Mucosa of stomach (tissue), 1 donor: ENCODE results near the gene HRC.
A peak's percentile ranks its signal among the peaks of the same experiment; 100 is the strongest.

Experiments
- H3K27me3 ChIP-seq: one replicate; pipeline ENCODE4 v1.7.0; 2013; ENCODE audit warnings: mild to moderate bottlenecking, low read length; ENCODE audit not compliant: control insufficient read depth, insufficient read depth
- H3K36me3 ChIP-seq: one replicate; pipeline ENCODE4 v1.7.0; 2013; ENCODE audit warnings: low read length; ENCODE audit not compliant: control insufficient read depth, insufficient read depth
- H3K4me1 ChIP-seq: one replicate; pipeline ENCODE4 v1.7.0; 2013; ENCODE audit warnings: mild to moderate bottlenecking, low read length; ENCODE audit not compliant: control insufficient read depth, insufficient read depth
- H3K4me3 ChIP-seq: one replicate; pipeline ENCODE4 v1.7.0; 2013; ENCODE audit warnings: low read length
- H3K9ac ChIP-seq: one replicate; pipeline ENCODE4 v1.7.0; 2013; ENCODE audit warnings: mild to moderate bottlenecking, low read length, moderate library complexity
- H3K9me3 ChIP-seq: one replicate; pipeline ENCODE4 v1.7.0; 2013; ENCODE audit warnings: mild to moderate bottlenecking, low read length, moderate library complexity; ENCODE audit not compliant: control insufficient read depth
- donor health status: Pancreatic carcinoma.

HRC gene

DNA sequence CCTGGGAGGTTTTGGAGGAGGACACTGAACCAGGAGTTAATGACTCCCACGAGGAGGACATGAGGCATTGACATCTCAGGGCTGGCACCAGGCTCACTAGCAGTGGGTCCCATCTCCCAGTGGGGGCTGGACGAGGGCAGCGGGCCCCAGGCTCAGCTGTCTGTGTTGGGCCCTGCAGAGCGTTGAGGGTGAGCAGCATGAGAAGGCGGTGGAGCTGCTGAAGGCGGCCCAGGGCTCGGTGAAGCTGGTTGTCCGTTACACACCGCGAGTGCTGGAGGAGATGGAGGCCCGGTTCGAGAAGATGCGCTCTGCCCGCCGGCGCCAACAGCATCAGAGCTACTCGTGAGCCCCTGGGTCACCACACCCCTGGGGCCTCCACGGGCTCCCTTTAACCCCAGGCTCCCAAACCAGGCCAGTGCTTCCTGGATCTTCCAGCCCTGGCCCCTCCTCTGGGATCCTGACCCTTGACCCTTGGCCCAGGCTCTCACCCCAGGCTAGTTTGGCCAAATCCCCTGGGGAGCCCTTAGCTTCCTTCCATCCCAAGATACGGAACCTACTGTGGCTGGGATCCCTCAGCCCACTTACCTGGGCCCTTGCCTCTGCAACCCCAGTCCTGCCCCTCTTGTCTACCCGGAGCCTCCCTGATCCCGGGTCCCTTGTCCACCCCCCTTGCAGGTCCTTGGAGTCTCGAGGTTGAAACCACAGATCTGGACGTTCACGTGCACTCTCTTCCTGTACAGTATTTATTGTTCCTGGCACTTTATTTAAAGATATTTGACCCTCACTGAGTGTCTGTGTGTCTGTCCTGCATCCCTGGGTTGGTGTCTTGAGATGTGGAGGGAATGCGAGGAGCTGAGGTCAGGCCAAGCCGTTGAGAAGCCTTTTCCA is 37.3 kb downstream of the HRC start:
- peak overlapping the region; percentile 82 for H3K9ac ChIP-seq
- H3K27me3 ChIP-seq: peaks cover 8% of the 10 kb centered on the region
- H3K4me3 ChIP-seq: peak overlapping the region; percentile 5
- H3K4me1 ChIP-seq: peaks cover 30% of the 10 kb centered on the region
- H3K36me3 ChIP-seq: no peaks in the 10 kb centered on the region
- H3K9me3 ChIP-seq: no peaks in the 10 kb centered on the region

DNA sequence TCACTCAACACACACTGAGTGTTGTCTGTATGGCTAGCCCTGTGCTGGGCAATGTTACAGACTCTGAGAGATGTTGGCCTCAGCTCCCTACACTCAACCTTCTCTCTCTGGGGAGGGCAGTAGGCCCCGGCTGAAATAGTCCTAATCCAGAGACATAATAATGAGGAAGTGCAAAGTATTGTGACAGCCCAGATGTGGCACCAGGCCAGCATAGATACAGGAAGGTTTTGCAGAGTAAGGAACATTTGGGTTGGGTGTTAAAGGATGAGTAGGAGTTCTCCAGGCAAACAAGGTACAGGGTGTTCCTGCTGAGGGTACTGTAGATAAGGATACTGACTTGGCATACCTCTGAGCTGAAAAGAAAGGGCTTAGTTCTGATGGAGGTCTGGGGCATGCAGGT is 38.7 kb downstream of the HRC start:
- Histone ChIP-seq H3K9me3 (no peaks in the 10 kb centered on the region), H3K27me3 (peaks cover 8% of the 10 kb centered on the region), H3K4me1 (peaks cover 30% of the 10 kb centered on the region), H3K36me3 (no peaks in the 10 kb centered on the region), H3K9ac (no peak overlapping the region), H3K4me3 (no peak overlapping the region)

DNA sequence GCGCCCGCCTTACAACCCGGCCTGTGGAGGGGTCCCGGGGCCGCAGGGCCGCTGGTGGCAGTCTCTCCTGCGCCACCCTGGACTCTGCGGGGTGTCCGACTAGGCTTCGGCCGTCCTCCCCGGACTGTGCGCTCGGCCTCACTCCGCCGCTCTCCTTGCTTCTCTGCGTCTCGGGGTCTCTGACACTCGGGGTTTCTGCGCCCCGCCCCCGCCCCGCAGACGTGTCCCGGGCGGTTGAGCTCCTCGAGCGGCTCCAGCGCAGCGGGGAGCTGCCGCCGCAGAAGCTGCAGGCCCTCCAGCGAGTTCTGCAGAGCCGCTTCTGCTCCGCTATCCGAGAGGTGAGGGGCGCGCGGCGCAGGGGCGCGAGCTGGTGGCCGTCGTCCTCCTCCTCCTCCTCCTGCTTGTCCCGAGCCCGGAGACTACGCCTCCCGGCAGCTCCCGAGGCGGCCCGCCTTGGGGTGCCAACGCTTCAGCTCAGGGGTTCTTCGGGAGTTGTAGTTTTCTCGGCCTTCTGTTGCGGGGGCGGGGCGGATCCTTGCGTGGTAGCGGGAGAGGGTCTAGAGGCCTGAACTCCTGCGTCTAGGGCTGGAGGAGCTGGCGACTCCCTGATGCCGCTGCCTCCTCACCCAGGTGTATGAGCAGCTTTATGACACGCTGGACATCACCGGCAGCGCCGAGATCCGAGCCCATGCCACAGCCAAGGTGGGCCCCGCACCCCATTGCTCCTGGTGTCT is 40.4 kb downstream of the HRC start:
- peak overlapping the region; percentile 28 for H3K4me3 ChIP-seq
- H3K9me3 ChIP-seq: no peaks in the 10 kb centered on the region
- peaks cover 22% of the 10 kb centered on the region for H3K4me1 ChIP-seq
- peak overlapping the region; percentile 41 for H3K9ac ChIP-seq
- H3K36me3 ChIP-seq: no peaks in the 10 kb centered on the region
- H3K27me3 ChIP-seq: no peaks in the 10 kb centered on the region

DNA sequence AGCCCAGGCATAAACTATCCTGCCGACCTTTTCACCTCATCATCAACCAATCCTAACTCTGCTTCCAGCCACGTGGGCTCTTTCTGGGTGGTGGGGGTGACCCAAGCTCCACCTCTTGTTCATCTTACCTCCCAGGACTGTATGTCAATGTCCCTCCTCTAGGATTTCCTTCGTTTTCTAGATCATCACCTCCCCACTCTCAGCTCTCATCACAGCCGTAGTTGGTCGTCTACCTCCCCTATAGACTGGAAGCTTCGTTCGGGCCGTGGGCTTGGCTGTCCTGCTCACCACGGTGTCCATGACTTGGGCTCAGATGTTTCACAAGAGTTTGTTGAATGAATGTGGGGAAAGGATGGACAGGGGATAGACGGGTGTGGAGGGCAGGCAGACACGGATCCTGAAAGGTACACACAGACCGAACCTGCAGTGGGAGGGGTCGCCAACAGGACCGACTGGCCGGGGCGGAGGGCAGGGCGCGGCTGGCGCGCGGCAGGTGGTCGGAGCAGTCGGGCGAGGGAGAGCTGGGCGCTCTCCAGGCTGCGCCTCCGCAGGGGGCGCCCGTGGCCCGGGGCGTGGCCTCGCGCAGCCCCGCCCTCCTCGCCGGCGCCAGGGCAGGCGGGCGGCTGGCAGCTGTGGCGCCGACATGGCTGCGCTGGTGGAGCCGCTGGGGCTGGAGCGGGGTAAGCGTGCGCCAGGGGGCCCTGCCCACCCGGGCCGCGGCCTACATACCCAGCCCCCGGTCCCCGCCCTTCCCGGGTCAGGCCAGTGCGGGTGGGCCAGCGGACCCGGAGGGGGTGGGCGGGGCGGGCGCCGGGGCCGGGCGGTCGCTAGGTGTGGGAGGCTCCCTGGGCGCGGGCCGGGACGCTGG is 41.2 kb downstream of the HRC start, which contains the start of gene LIN7B:
Gene LIN7B (plus strand): TSS at position 609 of the 868 bp plus-strand sequence. CDS start 35 bp downstream, at position 644.
- H3K27me3 ChIP-seq: no peaks in the 10 kb centered on the region
- H3K9me3 ChIP-seq: no peaks in the 10 kb centered on the region
- peak within 1 kb of the TSS; percentile 49 for H3K9ac ChIP-seq
- peak within 1 kb of the TSS; percentile 40 for H3K4me3 ChIP-seq
- peaks cover 19% of the 10 kb centered on the region for H3K4me1 ChIP-seq
- peaks cover 3% of the 10 kb centered on the region for H3K36me3 ChIP-seq

DNA sequence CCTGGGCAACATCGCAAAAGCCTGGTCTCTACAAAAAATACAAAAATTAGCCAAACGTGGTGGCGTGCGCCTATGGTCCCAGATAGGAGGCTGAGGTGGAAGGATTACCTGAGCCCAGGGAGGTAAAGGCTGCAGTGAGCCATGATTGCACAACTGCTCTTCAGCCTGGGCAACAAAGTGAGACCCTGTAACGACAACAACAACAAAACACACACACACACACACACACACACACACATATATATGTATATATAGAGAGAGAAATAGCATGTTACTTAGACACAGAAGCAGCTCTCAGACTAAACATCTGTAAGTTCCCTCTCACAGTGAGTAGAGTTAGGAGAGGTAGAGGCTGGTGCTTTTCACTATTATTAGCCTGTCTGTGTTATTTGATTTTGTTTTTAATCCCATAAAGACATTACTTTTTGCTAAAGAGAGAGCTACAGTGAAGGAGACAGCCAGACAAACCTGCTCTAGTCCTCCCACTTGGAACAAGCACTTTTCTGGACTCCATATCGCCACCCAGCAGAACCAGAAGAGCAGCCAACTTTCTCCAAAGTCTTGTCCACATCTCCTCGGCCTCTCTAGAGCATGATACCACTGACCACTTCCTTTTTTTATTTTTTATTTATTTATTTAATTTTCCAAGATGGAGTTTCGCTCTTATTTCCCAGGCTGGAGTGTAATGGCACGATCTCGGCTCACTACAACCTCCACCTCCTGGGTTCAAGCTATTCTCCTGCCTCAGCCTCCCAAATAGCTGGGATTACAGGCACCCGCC is 43.8 kb downstream of the HRC start:
- Histone ChIP-seq H3K9me3 (no peaks in the 10 kb centered on the region), H3K9ac (no peak overlapping the region), H3K4me1 (peaks cover 9% of the 10 kb centered on the region), H3K27me3 (no peaks in the 10 kb centered on the region), H3K36me3 (peaks cover 16% of the 10 kb centered on the region), H3K4me3 (no peak overlapping the region)

DNA sequence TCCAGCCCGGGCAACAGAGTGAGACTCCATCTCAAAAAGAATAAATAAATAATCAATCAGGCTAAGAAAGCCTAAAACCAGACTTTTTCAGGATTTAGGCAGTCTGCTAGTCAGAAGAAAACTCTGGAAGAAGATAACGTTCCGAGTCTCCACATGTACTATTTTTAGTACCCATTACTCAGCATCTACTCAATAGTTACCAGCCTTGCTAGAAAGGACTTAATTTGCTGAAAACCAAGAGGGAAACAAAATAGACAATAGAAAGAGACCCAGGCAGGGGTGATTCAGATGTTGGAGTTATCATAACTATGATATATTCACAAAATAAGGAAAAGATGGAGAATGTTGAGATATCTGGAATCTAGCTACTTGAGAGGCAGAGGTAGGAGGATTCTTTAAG is 44.6 kb downstream of the HRC start:
- H3K4me1 ChIP-seq: peaks cover 9% of the 10 kb centered on the region
- no peaks in the 10 kb centered on the region for H3K9me3 ChIP-seq
- no peak overlapping the region for H3K4me3 ChIP-seq
- no peaks in the 10 kb centered on the region for H3K27me3 ChIP-seq
- H3K9ac ChIP-seq: no peak overlapping the region
- peaks cover 16% of the 10 kb centered on the region for H3K36me3 ChIP-seq

DNA sequence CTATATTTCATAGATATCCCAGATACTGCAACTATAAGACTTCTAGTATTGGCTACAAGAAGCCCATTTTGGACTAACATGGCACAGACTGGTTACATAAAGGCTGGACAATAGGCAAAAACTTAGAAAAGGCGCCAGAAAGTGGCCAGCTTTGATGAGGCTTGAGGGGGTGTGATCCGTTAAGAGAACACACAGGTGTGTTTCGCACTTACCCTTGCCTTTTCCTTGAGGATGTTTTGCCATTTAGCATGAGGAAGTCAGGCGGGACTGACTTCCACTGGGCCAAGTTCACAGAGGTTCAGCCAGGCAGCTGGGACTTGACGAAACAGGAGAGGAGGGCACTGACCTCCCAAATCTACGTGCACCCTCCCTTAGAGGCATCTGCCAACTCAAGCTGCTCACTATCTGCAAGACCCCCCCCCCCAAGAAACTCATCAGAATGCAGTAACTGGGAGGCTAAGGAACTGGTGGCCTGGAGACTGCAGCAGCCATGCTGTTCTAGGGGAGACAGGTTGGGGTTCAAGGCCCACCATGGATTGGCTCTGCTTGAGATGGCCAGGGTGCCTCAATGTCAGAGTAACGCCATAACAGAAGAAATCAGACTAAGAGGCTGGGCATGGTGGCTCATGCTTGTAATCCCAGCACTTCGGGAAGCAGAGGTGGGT is 45.5 kb downstream of the HRC start:
- H3K27me3 ChIP-seq: no peaks in the 10 kb centered on the region
- H3K4me3 ChIP-seq: no peak overlapping the region
- H3K4me1 ChIP-seq: peaks cover 5% of the 10 kb centered on the region
- peaks cover 19% of the 10 kb centered on the region for H3K36me3 ChIP-seq
- H3K9ac ChIP-seq: no peak overlapping the region
- no peaks in the 10 kb centered on the region for H3K9me3 ChIP-seq

DNA sequence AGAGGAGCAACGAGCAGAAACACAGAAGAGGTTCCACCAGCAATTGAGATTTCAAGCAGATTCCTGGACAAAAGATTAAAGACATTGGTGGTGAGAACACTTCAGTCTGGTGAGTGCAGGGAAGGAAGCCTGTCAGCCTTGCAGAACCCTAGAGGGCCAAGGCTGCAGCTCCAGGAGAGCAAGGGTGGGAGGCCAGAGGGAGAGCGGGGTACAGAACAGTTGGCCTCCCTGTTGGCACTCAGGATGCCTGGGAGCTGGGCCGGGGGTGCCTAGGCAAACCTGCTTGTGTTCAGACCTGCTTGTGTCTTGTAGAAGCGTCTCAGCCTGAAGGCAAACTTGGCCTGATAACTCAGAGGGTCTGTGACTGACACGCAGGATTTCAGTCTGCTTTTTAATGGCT is 46.1 kb downstream of the HRC start:
- no peak overlapping the region for H3K9ac ChIP-seq

DNA sequence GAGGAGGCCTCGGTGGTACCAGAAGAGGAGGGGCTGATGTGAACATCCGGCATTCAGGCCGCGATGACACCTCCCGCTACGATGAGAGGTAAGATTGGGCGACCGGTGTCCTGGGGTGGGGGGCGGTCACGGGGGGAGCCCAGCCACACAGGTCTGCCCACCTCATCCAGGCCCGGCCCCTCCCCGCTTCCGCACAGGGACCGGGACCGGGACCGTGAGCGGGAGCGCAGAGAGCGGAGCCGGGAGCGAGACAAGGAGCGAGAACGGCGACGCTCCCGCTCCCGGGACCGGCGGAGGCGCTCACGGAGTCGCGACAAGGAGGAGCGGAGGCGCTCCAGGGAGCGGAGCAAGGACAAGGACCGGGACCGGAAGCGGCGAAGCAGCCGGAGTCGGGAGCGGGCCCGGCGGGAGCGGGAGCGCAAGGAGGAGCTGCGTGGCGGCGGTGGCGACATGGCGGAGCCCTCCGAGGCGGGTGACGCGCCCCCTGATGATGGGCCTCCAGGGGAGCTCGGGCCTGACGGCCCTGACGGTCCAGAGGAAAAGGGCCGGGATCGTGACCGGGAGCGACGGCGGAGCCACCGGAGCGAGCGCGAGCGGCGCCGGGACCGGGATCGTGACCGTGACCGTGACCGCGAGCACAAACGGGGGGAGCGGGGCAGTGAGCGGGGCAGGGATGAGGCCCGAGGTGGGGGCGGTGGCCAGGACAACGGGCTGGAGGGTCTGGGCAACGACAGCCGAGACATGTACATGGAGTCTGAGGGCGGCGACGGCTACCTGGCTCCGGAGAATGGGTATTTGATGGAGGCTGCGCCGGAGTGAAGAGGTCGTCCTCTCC is 47.4 kb downstream of the HRC start:
- Histone ChIP-seq H3K36me3 (peaks cover 22% of the 10 kb centered on the region), H3K9ac (no peak overlapping the region), H3K4me1 (no peaks in the 10 kb centered on the region), H3K27me3 (no peaks in the 10 kb centered on the region), H3K9me3 (no peaks in the 10 kb centered on the region), H3K4me3 (no peak overlapping the region)

More for the DNA sequence above, 46.1 kb downstream of the HRC start:
- no peaks in the 10 kb centered on the region for H3K9me3 ChIP-seq
- no peaks in the 10 kb centered on the region for H3K27me3 ChIP-seq
- H3K36me3 ChIP-seq: peaks cover 22% of the 10 kb centered on the region
- H3K4me3 ChIP-seq: no peak overlapping the region
- H3K4me1 ChIP-seq: peaks cover 5% of the 10 kb centered on the region

DNA sequence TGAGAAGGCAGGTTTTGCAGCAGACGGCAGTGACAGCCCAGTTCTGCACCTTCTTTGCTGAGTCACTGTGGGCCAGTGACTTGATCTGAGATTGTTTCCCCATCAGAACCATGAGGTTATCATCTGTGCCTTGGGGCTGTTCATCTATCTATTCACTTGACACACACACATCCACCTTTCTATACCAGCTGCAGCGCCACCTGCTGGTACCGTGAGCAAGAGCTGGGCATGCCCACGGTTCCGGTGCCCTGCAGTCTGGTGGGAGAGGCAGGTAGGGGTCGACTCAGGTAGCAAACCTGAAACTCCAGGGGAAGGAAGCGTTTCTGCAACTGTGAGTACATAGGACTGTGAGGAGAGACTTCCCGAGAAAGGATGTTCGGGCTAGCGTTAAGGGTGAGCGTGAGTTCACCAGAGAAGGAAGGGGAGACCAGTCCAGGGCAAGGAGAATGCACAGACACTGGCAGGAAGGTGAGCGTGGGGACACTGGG is 48.5 kb downstream of the HRC start:
- Histone ChIP-seq H3K36me3 (peaks cover 22% of the 10 kb centered on the region), H3K4me1 (no peaks in the 10 kb centered on the region), H3K4me3 (no peak overlapping the region), H3K9me3 (no peaks in the 10 kb centered on the region), H3K27me3 (no peaks in the 10 kb centered on the region), H3K9ac (no peak overlapping the region)
